Subcutaneous adipose tissue (tissue), 4 donors: ENCODE data around the gene RALGAPA1. TPM values are rescaled to one million over a fixed set of nuclear protein-coding genes. Genes with fewer than 3 reads are reported as not detected.

Experiments used
- total RNA-seq, 4 donors: library from RNA; depleted of rRNA; stranded (reverse); fragments of >200 nt; gene quantifications; one replicate each; pipeline ENCODE4 v1.1.0, GENCODE V29; 2016
- TF ChIP-seq, protein P1 (sequence below): fragments of 450-650 bp; IDR thresholded peaks from one replicate; pipeline ENCODE4 v1.5.1; 2016; ENCODE audit warnings: low read depth, mild to moderate bottlenecking, control low read depth, antibody characterized with exemption, moderate library complexity

The RALGAPA1 gene
- total RNA-seq, 4 donors from 2014 or later: 48.6 to 104 (median 65.9) TPM

DNA sequence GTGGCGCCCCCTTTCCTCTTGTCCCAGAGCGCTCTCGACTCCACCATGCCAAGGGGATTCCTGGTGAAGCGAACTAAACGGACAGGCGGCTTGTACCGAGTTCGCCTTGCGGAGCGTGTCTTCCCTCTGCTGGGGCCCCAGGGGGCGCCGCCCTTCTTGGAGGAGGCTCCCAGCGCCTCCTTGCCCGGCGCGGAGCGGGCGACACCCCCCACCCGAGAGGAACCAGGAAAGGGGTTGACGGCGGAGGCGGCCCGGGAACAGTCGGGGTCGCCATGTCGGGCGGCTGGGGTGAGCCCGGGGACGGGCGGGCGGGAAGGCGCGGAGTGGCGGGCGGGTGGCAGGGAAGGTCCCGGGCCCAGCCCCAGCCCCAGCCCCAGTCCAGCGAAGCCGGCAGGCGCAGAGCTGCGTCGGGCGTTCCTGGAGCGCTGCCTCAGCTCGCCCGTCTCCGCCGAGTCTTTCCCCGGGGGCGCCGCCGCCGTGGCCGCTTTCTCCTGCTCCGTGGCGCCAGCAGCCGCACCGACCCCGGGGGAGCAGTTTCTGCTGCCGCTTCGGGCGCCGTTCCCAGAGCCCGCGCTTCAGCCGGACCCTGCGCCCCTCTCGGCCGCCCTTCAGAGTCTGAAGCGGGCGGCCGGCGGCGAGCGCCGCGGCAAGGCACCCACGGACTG is 274.8 kb downstream of the RALGAPA1 start:
- TF ChIP-seq, protein P1, sequence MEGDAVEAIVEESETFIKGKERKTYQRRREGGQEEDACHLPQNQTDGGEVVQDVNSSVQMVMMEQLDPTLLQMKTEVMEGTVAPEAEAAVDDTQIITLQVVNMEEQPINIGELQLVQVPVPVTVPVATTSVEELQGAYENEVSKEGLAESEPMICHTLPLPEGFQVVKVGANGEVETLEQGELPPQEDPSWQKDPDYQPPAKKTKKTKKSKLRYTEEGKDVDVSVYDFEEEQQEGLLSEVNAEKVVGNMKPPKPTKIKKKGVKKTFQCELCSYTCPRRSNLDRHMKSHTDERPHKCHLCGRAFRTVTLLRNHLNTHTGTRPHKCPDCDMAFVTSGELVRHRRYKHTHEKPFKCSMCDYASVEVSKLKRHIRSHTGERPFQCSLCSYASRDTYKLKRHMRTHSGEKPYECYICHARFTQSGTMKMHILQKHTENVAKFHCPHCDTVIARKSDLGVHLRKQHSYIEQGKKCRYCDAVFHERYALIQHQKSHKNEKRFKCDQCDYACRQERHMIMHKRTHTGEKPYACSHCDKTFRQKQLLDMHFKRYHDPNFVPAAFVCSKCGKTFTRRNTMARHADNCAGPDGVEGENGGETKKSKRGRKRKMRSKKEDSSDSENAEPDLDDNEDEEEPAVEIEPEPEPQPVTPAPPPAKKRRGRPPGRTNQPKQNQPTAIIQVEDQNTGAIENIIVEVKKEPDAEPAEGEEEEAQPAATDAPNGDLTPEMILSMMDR: no peak

DNA sequence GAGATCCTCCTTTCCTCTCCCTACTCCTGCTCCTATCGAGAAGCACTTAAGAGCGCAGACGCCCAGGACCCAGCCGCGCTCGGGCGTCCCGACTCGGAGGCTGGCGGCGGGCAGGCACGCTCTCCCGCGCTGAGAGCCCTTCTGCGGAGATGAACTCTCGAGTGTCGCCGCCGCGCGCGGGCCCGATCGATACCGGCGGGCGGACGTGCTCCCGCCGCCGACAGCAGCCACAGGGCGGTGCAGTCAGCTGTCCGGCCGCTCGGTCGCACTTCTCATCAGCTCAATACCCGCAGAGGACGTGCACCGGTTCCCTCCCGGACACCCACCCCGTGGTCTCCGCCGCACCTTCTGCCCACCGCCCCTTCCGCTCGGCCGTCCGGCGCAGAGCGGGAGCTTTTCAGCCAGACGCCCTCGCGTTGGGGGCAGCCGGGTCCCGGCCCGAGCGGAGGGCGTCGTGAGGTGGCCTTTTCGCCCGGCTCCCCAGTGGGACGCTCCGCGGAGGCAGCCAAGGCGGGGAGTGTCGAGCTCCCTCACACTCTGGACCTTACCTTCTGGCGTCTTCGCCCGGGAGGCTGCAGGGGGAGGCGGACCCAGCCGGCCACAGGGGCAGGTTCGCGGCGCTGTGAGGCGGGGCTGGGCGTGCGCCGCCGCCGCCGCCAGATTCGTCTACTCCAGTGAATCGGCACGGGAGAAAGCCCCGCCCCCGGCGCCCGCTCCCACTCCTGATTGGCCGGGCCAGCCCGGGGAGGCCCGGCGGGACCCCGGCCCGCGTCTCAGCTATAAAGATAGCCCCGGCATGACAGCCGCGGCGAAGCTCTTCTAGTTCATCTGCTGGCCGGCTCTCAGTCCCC is 275.5 kb downstream of the RALGAPA1 start, which contains the start of gene INSM2:
Gene INSM2 (plus strand): TSS at position 808 of the 851 bp plus-strand sequence. CDS start 89 bp downstream, outside the sequence.
- TF ChIP-seq, protein P1: no peak

DNA sequence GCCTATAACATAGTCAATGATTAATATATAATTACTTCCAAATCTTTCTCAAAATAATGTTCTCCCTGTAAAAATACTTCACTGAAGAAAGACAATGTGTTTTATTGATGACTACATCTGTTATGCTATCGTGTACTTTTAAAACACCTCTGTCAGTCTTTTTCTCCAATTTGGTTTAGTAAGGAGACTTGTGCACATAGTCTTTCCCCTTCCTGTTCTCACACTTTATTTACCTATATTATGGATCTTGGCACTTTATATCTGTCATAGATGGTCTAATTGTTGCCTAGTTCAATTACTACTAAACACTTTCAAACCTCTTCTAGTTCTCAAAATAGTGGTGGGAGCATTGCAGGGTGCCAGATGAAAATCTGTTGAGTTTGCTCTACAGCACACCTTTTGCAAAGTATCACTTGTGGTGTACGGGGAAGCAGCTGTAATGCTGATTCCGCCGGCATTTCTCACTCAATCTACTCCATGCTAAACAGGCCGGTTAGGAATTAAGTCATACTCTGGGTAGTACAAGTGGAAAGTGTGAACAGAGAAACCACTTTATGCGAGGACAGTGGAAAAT is 276.2 kb downstream of the RALGAPA1 start:
- TF ChIP-seq, protein P1: no peak

DNA sequence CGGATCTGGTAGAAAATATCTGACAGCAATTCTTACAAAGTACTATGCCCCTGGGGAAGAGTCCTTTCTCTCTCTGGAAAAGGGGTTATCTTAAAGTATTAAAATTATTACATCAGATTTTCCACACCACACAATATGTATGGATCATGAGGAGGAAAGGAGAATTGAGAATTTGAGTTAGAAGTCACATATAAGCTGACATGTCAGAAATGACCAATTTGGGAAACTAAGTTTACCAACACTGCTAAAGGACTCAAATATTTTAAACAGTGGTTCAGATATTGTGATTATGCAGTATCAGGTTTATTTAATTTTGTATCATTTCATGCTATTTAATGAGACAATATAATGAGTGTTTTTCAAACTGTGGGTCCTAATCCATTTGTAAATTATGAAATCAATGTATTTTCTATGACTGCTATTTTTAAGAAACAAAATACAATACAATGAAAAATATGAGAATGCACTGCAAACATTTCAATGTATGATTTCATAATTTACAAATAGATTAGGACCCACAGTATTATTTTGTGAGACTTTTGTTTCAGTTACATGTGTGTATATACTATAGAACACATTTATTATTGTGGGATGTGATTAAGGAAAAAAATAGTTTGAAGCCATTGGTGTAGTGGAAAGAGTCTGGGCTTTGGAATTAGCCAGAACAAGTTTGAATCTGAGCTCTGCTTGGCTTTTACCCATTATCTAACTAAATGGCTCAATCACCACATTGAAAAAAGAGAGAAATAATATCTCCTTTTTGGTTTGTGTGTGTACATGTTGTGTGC is 276.9 kb downstream of the RALGAPA1 start:
- TF ChIP-seq, protein P1: no peak

DNA sequence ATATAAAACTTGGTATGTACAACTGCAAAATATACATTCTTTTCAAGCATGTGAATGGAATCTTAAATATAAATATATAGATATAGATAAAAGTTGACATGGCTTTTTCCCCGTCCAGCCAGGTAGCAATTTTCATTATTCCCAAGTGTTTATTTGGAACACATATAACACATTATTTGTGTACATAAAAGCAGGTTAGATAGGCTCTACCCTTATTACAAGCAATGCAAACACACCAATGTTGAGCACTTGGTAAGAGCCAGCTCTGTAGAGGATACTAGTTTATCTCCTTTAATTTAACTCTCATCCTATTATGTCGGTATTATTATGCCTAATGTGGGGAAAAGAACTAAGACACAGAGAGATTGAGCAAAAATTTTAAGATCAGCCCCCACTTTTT is 282.1 kb downstream of the RALGAPA1 start:
- TF ChIP-seq, protein P1: no peak

DNA sequence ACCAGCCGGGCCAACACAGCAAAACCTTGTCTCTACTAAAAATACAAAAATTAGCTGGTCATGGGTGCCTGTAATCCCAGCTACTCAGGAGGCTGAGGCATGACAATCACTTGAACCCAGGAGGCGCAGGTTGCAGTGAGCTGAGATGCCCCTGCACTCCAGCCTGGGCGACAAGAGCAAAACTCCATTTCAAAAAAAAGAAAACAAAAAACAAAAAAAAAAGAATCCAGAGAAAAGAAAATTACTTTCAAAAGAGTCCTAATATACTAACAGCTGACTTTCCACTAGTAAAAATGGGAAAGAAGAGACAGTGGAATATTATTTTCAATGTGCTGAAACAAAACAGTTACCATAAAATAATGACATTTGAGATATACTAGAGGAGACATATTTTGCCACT is 283.4 kb downstream of the RALGAPA1 start:
- TF ChIP-seq, protein P1: no peak
